ENCODE data around the gene CALHM3. TPM values are rescaled to one million over a fixed set of nuclear protein-coding genes. Genes with fewer than 3 reads are reported as not detected.

CALHM3 gene
- total RNA-seq, 2 donors from 2014 or later: not detected

DNA sequence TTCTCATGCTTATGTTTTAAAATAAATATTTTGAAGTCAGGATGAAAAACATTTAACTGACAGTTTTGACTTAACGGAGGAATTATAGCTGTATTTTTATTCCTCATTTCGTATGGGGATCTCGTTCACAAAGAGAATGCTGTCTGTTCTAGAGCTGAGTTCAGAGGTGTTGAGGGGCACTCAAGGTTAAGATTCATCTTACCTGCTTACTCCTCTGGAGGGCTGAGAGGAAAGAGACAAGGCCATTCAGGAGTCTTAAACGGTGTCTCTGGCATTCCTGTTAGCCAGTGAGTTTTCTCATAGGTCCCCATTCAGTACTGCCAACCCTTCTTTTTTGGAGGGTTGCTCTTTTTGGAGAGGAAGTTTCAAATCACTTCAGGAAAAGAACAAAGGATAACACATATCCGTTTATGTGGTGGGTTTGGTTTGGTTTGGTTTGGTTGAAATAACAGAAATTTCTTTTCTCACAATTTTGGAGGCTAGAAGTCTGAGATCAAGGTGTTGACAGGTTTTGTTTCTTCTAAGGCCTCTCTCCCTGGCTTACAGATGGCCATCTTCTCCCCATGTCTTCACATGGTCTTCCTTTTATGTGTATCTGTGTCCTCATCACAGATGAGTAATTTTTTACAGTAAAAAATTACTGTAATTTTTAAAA, 49.9 kb downstream of the CALHM3 start:
- Histone ChIP-seq H3K4me1 (no peaks in the 10 kb centered on the region), H3K9ac (ENCODE audit: low read depth in 2 of 2, low read length in 2 of 2) (no peak overlapping the region), H3K9me3 (no peaks in the 10 kb centered on the region), H3K27ac (no peak overlapping the region), H3K27me3 (no peaks in the 10 kb centered on the region), H3K36me3 (peaks cover 5% of the 10 kb centered on the region), H3K4me3 (no peak overlapping the region)
- DNase-seq: no peak
- TF ChIP-seq, protein P1, sequence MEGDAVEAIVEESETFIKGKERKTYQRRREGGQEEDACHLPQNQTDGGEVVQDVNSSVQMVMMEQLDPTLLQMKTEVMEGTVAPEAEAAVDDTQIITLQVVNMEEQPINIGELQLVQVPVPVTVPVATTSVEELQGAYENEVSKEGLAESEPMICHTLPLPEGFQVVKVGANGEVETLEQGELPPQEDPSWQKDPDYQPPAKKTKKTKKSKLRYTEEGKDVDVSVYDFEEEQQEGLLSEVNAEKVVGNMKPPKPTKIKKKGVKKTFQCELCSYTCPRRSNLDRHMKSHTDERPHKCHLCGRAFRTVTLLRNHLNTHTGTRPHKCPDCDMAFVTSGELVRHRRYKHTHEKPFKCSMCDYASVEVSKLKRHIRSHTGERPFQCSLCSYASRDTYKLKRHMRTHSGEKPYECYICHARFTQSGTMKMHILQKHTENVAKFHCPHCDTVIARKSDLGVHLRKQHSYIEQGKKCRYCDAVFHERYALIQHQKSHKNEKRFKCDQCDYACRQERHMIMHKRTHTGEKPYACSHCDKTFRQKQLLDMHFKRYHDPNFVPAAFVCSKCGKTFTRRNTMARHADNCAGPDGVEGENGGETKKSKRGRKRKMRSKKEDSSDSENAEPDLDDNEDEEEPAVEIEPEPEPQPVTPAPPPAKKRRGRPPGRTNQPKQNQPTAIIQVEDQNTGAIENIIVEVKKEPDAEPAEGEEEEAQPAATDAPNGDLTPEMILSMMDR (IDR thresholded peaks at IDR 0.05): no peak
- intact Hi-C loops (cut with DNase I): no loop called here

DNA sequence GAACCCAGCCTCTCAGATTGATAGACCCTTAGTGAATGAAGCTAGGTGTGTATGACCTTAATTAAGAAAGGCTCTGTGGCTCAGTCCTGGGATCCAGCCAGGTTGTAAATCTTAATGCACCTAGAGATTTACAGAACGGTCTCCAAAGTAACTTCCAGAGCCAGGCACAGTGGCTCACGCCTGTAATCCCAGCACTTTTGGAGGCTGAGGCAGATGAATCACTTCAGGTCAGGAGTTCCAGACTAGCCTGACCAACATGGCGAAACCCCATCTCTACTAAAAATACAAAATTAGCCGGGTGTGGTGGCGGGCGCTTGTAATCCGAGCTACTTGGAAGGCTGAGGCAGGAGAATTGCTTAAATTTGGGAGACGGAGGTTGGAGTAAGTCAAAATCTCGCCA, 51.2 kb downstream of the CALHM3 start:
- intact Hi-C loops (cut with DNase I): no loop called here
- Histone ChIP-seq H3K9ac (ENCODE audit: low read depth in 2 of 2, low read length in 2 of 2) (no peak overlapping the region), H3K4me1 (no peaks in the 10 kb centered on the region)

DNA sequence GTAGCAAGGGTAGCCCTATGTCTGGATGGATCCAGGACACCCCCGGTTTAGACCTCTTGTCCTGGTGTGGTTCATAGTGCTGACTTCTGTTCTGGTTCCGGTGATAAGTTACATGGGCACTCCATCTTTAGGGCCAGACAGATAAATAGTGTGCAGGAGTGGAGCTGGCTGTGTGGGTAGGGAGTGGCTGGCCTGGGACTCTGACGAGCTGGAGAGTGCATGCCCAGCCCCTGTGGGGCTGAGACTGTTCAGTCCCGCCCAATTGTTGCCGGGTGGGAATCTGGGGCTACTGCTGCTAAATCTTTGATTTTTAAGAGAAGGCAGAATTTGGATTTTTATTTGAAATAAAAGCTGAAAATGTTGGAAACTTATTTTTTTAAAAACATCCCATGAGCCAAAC, 55.3 kb downstream of the CALHM3 start:
- Histone ChIP-seq H3K4me1 (no peaks in the 10 kb centered on the region), H3K27ac (no peak overlapping the region), H3K27me3 (no peaks in the 10 kb centered on the region), H3K36me3 (peaks cover 29% of the 10 kb centered on the region), H3K9ac (ENCODE audit: low read depth in 2 of 2, low read length in 2 of 2) (no peak overlapping the region), H3K9me3 (no peaks in the 10 kb centered on the region), H3K4me3 (no peak overlapping the region)
- intact Hi-C loops (cut with DNase I): no loop called here
- TF ChIP-seq, protein P1 (IDR thresholded peaks at IDR 0.05): no peak
- DNase-seq: no peak

More for the DNA sequence above, 51.2 kb downstream of the CALHM3 start:
- Histone ChIP-seq H3K4me3 (no peak overlapping the region), H3K36me3 (peaks cover 11% of the 10 kb centered on the region), H3K9me3 (no peaks in the 10 kb centered on the region), H3K27me3 (no peaks in the 10 kb centered on the region), H3K27ac (no peak overlapping the region)
- TF ChIP-seq, protein P1 (IDR thresholded peaks at IDR 0.05): no peak
- DNase-seq: no peak

Other genes with a start within 250 kb of the CALHM3 start
- not detected for gene RPEL1, start 233.4 kb downstream of the CALHM3 start, total RNA-seq
- 1 to 10 TPM in 1 of 2 donors, under 1 TPM in 1; 0.44 to 1.4 TPM for gene INA, start 202.1 kb downstream of the CALHM3 start, total RNA-seq
- 1 to 10 TPM; 7.6 to 8.6 TPM for gene PCGF6, start 128.1 kb downstream of the CALHM3 start, total RNA-seq
- 10 to 100 TPM in 1 of 2 donors, 1 to 10 TPM in 1; 5.5 to 10.3 TPM for gene TAF5, start 111.3 kb downstream of the CALHM3 start, total RNA-seq
- gene ATP5MK, start 82.8 kb downstream of the CALHM3 start, total RNA-seq: 100 to 1,000 TPM; 551 to 577 TPM
- 10 to 100 TPM; 14.9 to 33.6 TPM for gene PDCD11, start 82.6 kb downstream of the CALHM3 start, total RNA-seq
- gene CALHM2, start 26.9 kb downstream of the CALHM3 start, total RNA-seq: 1 to 10 TPM; 3.5 to 8.0 TPM
- not detected for gene CALHM1, start 20.3 kb downstream of the CALHM3 start, total RNA-seq
- 10 to 100 TPM; 40.2 to 46.1 TPM for gene NEURL1, start 14.5 kb upstream of the CALHM3 start, total RNA-seq

All from colonic mucosa (tissue), 4 donors.